Upper lobe of left lung (tissue), 6 donors: ENCODE results near the gene MEGF11. TPM values are rescaled to one million over a fixed set of nuclear protein-coding genes. Genes with fewer than 3 reads are reported as not detected.
"Not testable (repeated sequence)": the region's sequence is repeated elsewhere in the genome, so short reads cannot be mapped to it uniquely, and the experiment has no call there.

Source experiments
- ATAC-seq, 2 donors: fragments of 200-7000 bp; cut with Tn5 transposase; one replicate each; pipeline ENCODE4 v1.9.1; 2022; ENCODE audit warnings: mild to moderate bottlenecking in 2 of 2, moderate library complexity in 2 of 2; ENCODE audit not compliant: low FRiP score in 2 of 2
- DNase-seq, 2 donors: peaks; one replicate each; pipeline ENCODE4 v3.0.0-alpha.2; 2019 to 2020
- H3K27ac ChIP-seq, 4 donors: fragments of 200-600 bp; sonication (generic); one replicate each; pipeline ENCODE4 v1.5.1; 2016 to 2019
- H3K27me3 ChIP-seq, 4 donors: fragments of 200-600 bp; sonication (generic); one replicate each; pipeline ENCODE4 v1.5.1; 2017 to 2019
- H3K36me3 ChIP-seq, 4 donors: fragments of 200-600 bp; sonication (generic); one replicate each; pipeline ENCODE4 v1.5.1; 2016 to 2019
- H3K4me1 ChIP-seq, 4 donors: fragments of 200-600 bp; sonication (generic); one replicate each; pipeline ENCODE4 v1.5.1; 2018 to 2019
- H3K4me3 ChIP-seq, 4 donors: fragments of 200-600 bp; sonication (generic); one replicate each; pipeline ENCODE4 v1.5.1; 2017 to 2019; ENCODE audit warnings: mild to moderate bottlenecking in 2 of 4, moderate library complexity in 1 of 4
- H3K9me3 ChIP-seq, 4 donors: fragments of 200-600 bp; sonication (generic); one replicate each; pipeline ENCODE4 v1.5.1; 2018 to 2019
- EP300 ChIP-seq, 4 donors: sonication (generic); formaldehyde crosslinking; IDR thresholded peaks; one replicate each; pipeline ENCODE4 v1.5.1; 2017; ENCODE audit warnings: antibody characterized with exemption in 4 of 4, control low read depth in 2 of 4
- POLR2A ChIP-seq, 4 donors: fragments of 450-650 bp; IDR thresholded peaks; one replicate each; pipeline ENCODE4 v1.5.1; 2016 to 2017; ENCODE audit warnings: antibody characterized with exemption in 4 of 4, mild to moderate bottlenecking in 2 of 4
- POLR2AphosphoS5 ChIP-seq, 2 donors: sonication (generic); formaldehyde crosslinking; IDR thresholded peaks; one replicate each; pipeline ENCODE4 v1.5.1; 2017; ENCODE audit warnings: antibody characterized with exemption in 2 of 2
- WGBS, 2 donors: methylation state at CpG; one replicate each; pipeline ENCODE4 v1.1.5; 2017 to 2018; 5-methylcytosine and 5-hydroxymethylcytosine counted together
- total RNA-seq, 6 donors: library from RNA; depleted of rRNA in 4 of 6; stranded (reverse); fragments of >200 nt in 4 of 6; gene quantifications; one replicate each; pipeline versions ENCODE4 v1.1.0 to v1.2.1, GENCODE V29; 2016 to 2021
- TF ChIP-seq, protein P1 (sequence below), 6 experiments: fragments of 450-650 bp in 4 of 6; fragments of 200-600 bp in 2 of 6; sonication (generic) in 2 of 6; IDR thresholded peaks; one replicate each; pipeline ENCODE4 v1.5.1; 2016 to 2019; ENCODE audit warnings: antibody characterized with exemption in 6 of 6
- donor health status: DM: no; HTN: no; CAD: no; lungs with moderate emphysema.
- donor health status: DM: no; HTN: yes; CAD: no; lungs with severe emphysema.

Gene MEGF11
- total RNA-seq, 6 donors from 2014 or later: 1.5 to 4.0 (median 3.5) TPM; not detected in 3

DNA sequence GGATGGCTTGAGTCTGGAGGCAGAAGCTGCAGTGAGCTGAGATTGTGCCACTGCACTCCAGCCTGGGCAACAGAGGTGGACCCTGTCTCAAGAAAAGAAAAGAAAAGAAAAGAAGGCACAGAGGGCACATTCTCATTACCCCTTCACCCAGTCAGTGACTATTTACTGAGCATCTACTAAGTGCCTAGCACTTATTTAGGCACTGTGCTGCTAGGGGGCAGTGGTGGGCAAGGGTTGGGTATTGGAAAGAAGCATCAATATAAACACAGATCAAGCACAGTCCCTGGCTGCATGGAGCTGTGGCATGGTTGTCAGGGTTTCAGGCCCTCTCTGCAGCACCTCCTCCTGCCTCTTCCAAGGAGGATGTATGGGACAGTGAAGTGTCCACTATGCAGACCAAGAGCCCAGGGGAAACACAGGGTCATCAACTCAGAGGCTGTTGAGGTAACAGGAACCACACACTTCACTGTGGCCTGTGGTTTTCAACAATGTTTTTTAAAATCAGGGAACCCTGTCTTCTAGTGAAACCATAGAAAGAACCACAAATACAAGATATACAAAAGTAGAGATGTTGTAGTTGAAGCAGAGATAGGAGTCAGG lies 245.8 kb downstream of the MEGF11 start:
- no peaks in the 10 kb centered on the region for H3K36me3 ChIP-seq
- H3K27ac ChIP-seq: no peak overlapping the region
- no peak overlapping the region for H3K4me3 ChIP-seq
- ATAC-seq (peak in 1 of 2 donors; percentile 27), DNase-seq (no peak)
- H3K4me1 ChIP-seq: no peaks in the 10 kb centered on the region
- TF ChIP-seq EP300 (IDR thresholded peaks at IDR 0.05) (no peak), POLR2A (IDR thresholded peaks at IDR 0.05) (no peak), POLR2AphosphoS5 (IDR thresholded peaks at IDR 0.05) (no peak)
- TF ChIP-seq, protein P1, sequence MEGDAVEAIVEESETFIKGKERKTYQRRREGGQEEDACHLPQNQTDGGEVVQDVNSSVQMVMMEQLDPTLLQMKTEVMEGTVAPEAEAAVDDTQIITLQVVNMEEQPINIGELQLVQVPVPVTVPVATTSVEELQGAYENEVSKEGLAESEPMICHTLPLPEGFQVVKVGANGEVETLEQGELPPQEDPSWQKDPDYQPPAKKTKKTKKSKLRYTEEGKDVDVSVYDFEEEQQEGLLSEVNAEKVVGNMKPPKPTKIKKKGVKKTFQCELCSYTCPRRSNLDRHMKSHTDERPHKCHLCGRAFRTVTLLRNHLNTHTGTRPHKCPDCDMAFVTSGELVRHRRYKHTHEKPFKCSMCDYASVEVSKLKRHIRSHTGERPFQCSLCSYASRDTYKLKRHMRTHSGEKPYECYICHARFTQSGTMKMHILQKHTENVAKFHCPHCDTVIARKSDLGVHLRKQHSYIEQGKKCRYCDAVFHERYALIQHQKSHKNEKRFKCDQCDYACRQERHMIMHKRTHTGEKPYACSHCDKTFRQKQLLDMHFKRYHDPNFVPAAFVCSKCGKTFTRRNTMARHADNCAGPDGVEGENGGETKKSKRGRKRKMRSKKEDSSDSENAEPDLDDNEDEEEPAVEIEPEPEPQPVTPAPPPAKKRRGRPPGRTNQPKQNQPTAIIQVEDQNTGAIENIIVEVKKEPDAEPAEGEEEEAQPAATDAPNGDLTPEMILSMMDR (IDR thresholded peaks at IDR 0.05): no peak
- H3K9me3 ChIP-seq: no peaks in the 10 kb centered on the region
- H3K27me3 ChIP-seq: no peaks in the 10 kb centered on the region

DNA sequence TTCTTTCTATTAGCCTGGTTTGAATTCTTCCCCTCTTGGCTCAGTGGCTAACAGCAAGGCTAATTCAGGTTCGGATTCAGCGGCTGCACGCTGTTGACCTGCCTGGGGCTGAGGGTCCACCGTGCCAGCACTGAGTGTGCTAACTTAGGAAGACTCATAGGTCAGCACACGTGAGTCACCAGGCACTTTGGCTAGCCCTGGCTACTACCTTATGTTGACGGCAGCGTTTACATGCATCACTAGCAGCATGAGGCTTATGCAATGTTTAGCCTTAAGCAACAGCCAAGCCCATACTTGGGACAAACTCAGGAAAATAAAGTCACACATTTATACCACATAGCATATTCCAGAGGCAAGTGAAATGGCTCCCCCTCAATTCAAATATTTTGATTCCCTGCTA lies 246.6 kb downstream of the MEGF11 start:
- no peak for ATAC-seq
- Histone ChIP-seq H3K4me3 (no peak overlapping the region), H3K36me3 (no peaks in the 10 kb centered on the region), H3K27me3 (no peaks in the 10 kb centered on the region), H3K27ac (no peak overlapping the region), H3K9me3 (no peaks in the 10 kb centered on the region), H3K4me1 (no peaks in the 10 kb centered on the region)
- WGBS, 2 donors: 65 to 76% methylated on average over 7 of the region's 7 CpGs
- DNase-seq: peak in 1 of 2 donors; percentile 15
- TF ChIP-seq POLR2A (IDR thresholded peaks at IDR 0.05) (no peak), EP300 (IDR thresholded peaks at IDR 0.05) (no peak), POLR2AphosphoS5 (IDR thresholded peaks at IDR 0.05) (no peak)
- TF ChIP-seq, protein P1 (IDR thresholded peaks at IDR 0.05): no peak

DNA sequence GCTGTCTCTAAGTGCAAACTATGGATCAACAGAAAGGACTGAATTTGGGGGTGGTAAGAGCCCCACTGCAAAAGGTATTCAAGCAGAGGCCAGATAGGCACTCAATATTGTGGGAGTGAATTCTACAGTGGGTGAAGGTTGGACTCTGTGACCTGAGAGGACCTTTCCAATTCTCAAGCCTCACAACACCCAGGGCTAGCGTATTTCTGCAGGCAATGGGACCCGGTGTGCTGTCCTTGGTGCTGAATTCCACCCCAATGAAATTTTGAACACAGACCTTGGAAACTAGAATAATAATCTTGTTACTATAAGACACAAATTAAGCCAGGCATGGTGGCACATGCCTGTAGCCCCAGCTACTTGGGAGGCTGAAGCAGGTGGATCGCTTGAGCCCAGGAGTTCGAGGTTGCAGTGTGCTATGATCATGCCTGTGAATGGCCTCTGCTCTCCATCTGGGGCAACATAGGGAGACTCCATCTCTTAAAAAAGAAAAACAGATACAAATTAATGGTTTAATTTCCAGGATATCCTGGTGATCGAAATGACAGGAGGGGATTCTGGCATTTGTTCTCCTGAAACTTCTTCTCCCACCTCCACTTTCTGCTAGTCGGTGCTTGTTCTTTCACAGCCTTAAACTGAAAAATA lies 248.8 kb downstream of the MEGF11 start:
- no peaks in the 10 kb centered on the region for H3K27me3 ChIP-seq
- WGBS, 2 donors: 43 to 60% methylated on average over 6 of the region's 6 CpGs
- no peaks in the 10 kb centered on the region for H3K4me1 ChIP-seq
- TF ChIP-seq POLR2AphosphoS5 (IDR thresholded peaks at IDR 0.05) (no peak), POLR2A (IDR thresholded peaks at IDR 0.05) (no peak), EP300 (IDR thresholded peaks at IDR 0.05) (no peak)
- TF ChIP-seq, protein P1 (IDR thresholded peaks at IDR 0.05): no peak
- H3K36me3 ChIP-seq: no peaks in the 10 kb centered on the region
- H3K9me3 ChIP-seq: no peaks in the 10 kb centered on the region
- ATAC-seq: no peak
- no peak overlapping the region for H3K27ac ChIP-seq
- no peak overlapping the region for H3K4me3 ChIP-seq
- no peak for DNase-seq

DNA sequence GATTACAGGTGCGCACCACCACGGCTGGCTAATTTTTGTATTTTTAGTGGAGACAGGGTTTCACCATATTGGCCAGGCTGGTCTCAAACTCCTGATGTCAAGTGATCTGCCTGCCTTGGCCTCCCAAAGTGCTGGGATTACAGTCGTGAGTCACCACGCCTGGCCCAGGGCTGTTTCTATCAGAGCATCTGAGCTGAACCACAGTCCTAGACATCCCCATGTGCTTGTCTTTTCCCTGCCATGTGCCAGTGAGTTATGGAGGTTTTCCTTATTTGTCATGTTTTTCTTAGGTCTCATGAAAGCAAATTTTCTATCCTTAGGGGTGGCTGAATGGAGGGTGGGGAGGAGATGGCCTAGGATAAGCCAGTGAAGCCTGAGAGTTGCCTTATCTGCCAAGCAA lies 250.4 kb downstream of the MEGF11 start:
- H3K27me3 ChIP-seq, DNase-seq, H3K4me1 ChIP-seq, H3K9me3 ChIP-seq, ATAC-seq, H3K4me3 ChIP-seq, H3K36me3 ChIP-seq, H3K27ac ChIP-seq: not testable (repeated sequence)
- WGBS, 2 donors: 88 to 94% methylated on average over 4 of the region's 4 CpGs

DNA sequence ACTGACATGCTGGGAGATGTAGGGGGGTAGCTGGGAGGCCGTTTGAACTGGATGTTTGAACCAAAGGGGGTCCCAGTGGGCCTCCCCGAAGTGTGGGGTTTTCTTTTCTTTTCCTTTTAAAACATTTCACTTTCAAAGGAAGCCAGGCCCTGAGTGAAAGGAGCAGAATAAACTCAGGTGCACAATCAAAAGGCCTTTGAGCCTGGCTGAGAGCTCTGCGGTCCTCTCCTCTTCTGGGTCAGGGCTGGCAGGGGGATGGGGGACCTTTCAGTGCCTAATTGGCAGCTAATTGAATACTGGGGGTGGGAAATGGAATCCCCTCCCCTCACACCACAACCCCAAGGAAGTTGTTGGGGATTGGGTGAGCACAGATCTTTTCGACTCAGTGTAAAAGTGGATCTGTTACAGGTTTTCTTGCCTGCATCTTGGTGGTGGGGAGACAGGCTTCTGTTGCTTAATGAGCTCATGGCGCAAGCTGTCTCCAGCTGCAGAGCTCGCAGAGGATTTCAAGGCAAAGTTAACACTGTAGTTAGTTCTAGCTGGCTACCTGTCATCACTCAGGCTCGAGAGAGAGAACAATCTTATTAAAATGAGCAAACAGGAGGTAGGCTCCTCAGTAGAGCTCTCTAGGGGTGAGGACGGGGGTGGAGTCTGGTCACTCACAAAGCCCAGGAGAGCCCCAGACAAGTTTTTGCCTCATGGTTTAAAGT lies 251.7 kb downstream of the MEGF11 start:
- no peaks in the 10 kb centered on the region for H3K9me3 ChIP-seq
- 2 to 25% methylated on average over 3 to 8 of the region's 8 CpGs for WGBS, 2 donors

More for the DNA sequence above, 251.7 kb downstream of the MEGF11 start:
- TF ChIP-seq POLR2AphosphoS5 (IDR thresholded peaks at IDR 0.05) (no peak), EP300 (IDR thresholded peaks at IDR 0.05) (no peak), POLR2A (IDR thresholded peaks at IDR 0.05) (no peak)
- TF ChIP-seq, protein P1 (IDR thresholded peaks at IDR 0.05): no peak
- DNase-seq (no peak), ATAC-seq (no peak)
- Histone ChIP-seq H3K36me3 (no peaks in the 10 kb centered on the region), H3K4me1 (no peaks in the 10 kb centered on the region), H3K4me3 (no peak overlapping the region), H3K27me3 (no peaks in the 10 kb centered on the region), H3K27ac (no peak overlapping the region)
